ENCODE data around the gene HSD17B13.
A peak's percentile ranks its signal among the peaks of the same experiment; 100 is the strongest.
"Not testable (repeated sequence)": the region's sequence is repeated elsewhere in the genome, so short reads cannot be mapped to it uniquely, and the experiment has no call there.

HSD17B13 gene, protein sequence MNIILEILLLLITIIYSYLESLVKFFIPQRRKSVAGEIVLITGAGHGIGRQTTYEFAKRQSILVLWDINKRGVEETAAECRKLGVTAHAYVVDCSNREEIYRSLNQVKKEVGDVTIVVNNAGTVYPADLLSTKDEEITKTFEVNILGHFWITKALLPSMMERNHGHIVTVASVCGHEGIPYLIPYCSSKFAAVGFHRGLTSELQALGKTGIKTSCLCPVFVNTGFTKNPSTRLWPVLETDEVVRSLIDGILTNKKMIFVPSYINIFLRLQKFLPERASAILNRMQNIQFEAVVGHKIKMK

DNA sequence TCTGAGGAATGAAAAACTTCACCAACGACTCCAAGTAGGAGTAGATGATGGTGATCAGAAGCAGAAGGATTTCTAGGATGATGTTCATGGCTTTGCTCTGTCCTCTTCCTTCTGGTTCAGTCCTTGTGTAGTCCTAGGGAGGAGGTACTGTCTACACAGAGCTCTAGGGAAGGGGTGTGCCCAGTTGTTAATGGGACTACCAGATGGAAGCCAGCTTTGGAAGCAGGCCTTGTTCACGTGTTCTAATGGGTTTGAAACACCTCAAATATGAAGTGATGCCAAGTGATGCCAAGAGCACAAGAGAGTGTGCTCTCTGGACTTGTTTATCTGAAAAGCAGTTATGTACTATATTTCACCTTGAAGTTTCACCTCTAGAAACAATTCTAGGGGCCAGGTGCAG is at the start of gene HSD17B13:
TSS of gene HSD17B13 (minus strand) at position 129 of the 400 bp plus-strand sequence. CDS start at position 88, 41 bp downstream.
- no peak for DNase-seq (ENCODE audit: extremely low read depth in 1 of 2, low read depth in 1 of 2)

DNA sequence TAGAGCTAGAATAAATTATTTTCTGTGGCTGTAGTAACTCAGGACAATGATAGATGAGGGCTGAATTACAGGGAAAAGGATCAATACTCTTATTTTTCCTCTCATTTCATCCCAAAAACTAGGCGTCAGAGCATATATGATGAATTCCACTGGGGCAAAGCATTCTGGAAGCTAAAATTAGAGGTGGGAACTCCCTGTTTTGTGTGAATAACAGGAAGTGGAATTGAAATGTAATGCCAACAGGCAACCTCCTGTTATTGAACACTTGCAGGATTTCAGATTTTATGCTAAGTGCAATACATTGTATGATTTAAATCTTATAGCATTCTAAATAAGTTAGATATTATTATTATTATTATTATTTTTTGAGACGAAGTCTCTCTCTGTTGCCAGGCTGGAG is 47.4 kb upstream of the HSD17B13 start:
- DNase-seq (ENCODE audit: extremely low read depth in 1 of 2, low read depth in 1 of 2): no peak

DNA sequence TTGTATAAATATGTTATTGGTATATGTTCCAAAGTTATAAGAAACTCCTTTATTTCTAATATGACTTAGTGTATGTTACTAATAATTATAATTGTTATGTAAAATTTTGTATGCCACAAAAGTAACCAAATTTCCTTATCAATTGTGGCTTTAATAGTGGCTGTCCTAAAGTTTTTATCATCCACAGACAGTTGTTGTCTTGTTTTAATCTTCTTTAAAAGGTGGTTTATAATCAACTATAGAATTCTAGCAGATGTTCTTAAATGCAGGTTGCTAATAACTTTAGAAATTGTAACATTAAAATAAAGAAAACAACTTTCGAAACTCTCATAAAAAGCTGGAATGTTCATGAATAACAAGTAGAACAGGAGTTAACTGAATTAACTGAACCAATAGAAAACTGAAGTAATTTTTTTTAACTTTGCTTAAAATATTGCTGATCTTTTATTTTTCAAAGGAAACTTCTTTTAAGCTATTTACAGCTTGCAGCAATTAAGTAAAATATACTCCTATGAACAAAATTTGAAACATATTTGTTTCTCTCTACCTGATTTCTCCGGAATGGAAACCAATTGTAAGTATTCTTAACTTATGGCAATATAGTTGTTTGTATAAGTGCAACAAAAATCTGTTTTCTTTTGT is 44.0 kb upstream of the HSD17B13 start:
- DNase-seq (ENCODE audit: extremely low read depth in 1 of 2, low read depth in 1 of 2): no peak

DNA sequence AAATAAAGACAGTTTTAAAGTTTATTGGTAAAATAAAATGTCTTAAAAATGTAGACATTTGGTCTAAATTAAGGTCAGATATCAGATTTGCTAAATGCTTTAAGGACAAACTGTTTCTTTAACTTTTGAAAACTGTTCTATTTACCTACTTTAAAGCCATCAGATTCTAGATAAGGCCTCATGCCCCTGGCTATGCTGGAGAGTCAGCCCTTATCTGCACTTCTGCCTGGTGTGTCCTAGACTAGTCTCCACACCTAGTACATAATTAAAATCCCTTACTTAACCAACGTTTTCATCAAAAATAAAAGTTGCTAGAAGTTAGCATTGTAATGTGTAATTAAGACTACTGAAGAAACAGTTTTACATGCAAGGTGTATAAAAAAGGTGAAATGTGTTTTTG is 42.7 kb upstream of the HSD17B13 start:
- DNase-seq (ENCODE audit: extremely low read depth in 1 of 2, low read depth in 1 of 2): no peak

DNA sequence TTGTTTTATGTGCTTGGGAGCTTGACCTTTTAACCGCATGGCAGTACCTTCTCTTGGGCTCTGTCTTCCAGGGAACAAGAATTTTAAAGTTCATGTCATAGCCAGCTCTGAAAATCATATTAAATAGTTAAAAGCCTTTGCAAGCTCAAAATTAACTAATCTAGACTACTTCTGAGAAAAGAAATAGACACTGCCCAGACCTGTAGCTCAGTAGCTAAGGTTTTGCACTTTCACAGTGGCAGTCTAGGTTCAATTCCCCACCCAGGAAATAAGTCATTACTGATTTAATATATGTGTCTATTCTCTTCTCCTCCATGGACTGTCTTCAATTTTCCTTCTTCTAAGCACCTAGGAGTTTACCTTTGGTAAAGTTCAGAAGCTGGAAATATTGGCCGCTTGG is 40.9 kb upstream of the HSD17B13 start:
- no peak for DNase-seq (ENCODE audit: extremely low read depth in 1 of 2, low read depth in 1 of 2)

DNA sequence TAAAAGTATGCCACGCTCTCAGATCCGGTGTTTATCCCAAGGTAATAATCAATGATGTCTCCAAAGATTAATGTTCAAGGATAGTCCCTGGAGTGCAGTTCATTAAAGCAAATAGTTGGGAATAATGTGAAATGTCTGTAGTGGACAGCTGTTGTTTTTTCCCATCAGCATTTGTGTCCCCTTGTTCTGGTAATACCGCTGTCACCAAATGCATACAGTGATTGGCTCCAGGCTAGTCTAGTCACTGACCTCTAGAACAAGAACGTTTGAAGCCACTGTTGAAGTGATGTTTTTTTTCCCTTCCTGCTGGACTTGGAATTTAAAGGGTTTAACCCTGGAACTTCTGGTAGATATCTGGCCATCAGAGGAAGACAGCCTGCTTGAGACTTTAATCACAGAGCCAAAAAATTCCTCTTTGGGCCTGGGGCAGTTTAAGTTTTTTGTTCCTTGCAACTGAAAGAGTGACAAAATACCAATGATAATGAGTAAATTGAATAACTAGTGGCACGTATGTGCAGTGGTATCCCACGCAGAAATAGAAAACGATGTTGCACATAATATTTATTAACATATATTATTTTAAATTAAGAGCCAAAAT is 37.8 kb upstream of the HSD17B13 start:
- DNase-seq (ENCODE audit: extremely low read depth in 1 of 2, low read depth in 1 of 2): no peak

DNA sequence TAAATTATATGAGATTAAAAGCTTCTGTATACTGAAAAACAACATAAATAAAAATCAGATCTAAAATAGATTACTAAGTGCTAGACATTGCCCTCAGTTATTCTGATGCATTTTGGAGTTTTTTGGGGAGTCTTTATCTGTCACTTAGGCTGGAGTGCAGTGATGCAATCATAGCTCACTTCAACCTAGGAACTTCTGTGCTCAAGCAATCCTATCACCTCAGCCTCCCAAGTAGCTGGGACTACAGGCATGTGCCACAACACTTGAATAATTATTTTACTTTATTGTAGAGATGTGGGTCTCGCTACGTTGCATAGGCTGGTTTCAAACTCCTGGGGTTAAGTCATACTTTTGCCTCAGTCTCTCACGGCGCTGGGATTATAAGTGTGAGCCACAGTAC is 36.6 kb upstream of the HSD17B13 start:
- no peak for DNase-seq (ENCODE audit: extremely low read depth in 1 of 2, low read depth in 1 of 2)

DNA sequence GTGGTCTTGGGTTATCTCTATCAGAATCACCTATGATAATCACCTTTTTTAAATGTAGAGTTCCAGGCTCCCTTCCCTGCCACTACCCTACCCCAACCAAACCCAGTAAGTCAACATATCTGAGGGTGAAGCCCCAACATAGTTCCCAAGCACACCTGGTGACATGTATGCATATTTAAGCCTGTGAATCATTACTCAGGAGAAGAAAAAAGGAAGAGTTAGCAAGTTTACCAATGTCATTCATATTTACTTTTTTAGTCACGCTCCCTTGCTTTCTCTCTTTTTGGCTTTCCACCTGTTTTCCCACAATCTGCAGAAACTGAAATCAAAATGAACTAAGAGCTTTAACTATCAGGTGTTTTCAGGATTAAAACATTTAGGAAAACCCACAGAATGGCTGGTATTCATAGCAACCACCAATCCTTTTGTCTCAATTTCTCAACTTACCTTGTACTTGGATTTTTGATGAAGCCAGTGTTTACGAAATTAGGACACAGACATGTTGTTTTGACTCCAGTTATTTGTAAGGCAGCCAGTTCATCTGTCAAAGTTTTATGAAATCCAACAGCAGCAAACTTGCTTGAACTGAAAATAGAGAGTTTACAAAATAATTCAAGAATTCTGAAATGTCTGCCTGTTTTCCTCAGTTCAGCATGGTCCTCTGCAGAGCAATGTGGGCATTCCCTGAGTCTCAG is 34.3 kb upstream of the HSD17B13 start:
- no peak for DNase-seq (ENCODE audit: extremely low read depth in 1 of 2, low read depth in 1 of 2)

DNA sequence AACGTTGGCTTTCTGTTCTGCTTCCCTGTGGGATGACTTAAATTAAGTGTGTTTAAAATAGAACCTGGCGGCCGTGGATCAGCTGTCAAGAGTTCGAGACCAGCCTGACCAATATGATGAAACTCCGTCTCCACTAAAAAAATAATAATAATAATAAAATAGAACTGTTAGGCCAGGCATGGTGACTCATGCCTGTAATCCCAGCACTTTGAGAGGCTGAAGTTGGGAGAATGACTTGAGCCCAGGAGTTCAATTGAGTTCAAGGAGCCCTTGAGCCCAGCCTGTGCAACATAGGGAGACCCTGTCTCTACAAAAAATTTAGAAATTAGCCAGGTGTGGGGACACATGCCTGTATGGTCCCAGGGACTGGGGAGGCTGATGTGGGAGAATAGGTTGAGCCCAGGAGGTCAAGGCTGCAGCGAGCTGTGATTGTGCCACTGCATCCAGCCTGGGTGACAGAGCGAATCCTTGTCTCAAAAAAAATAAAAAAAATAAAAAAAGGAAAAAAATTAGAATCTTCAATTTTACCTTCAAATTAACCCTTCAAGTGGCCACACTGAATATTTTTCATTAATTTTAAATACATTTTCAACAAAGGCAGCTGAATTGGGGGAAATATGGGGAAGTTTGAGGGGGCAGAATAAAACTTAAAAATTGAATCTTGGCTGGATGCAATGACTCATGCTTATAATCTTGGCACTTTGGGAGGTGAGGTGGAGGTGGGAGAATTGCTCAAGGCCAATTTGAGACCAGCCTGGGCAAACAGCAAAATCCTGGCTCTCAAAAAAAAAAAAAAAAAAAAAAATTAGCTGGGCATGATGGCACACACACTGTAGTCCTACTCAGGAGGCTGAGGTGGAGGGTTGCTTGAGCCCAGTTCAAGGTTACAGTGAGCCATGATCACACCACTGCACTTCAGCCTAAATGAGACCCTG is 31.8 kb upstream of the HSD17B13 start:
- no peak for DNase-seq (ENCODE audit: extremely low read depth in 1 of 2, low read depth in 1 of 2)

DNA sequence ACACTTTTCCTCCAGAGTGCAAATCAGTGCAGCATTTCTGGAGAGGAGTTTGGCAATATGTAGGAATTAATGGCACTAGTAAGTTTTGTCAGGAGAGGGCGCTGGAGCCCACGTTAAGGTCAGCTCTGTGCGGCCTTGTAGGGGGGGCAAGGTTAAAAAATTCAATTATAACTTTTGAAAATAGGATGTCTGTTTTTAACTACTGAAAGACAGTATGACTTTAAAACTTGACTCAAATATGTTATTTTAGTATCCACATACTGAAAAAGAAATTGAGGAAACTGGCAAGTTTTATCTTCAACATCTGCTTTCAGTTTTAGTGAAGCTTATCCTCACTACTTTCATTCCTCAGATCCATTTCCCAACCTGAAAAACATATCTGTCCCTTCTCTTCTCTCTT is 30.9 kb upstream of the HSD17B13 start:
- peak in 1 of 2 donors; percentile 3 for DNase-seq (ENCODE audit: extremely low read depth in 1 of 2, low read depth in 1 of 2)

DNA sequence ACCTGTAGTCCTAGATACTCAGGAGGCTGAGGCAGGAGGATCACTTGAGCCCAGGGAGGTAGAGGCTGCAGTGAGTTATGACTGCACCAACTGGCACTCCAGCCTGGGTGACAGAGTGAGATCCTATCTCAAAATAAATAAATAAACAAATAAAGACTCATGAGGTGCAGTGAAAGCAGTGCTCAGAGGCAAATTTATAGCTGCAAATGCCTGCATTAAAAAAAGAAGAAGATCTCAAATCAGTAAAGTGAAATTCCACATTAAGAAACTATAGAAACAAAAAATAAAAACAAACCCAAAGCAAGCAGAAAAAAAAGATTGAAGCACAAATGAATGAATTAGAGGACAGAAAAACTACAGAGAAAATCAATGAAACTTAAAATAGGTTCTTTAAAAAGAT is 22.5 kb upstream of the HSD17B13 start:
- no peak for DNase-seq (ENCODE audit: extremely low read depth in 1 of 2, low read depth in 1 of 2)

DNA sequence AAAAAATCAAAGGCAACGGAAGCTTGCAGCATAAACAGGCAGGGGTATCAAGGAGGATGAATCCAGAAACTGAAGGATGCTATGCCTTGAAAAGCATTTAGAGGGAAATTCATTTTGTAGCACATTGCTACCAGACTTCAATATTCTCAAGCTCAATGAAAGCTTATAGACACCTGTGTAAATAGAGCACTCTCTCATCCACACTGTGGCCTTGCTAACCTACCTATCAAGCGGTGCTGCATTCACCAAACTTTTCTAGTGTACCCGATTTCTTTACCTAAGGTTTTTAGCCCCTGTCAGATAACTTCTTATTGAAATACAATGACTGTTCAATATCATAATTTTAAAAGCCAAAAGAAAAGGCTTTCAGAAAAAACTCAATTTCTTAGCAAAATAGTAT is 20.2 kb upstream of the HSD17B13 start:
- DNase-seq (ENCODE audit: extremely low read depth in 1 of 2, low read depth in 1 of 2): no peak

DNA sequence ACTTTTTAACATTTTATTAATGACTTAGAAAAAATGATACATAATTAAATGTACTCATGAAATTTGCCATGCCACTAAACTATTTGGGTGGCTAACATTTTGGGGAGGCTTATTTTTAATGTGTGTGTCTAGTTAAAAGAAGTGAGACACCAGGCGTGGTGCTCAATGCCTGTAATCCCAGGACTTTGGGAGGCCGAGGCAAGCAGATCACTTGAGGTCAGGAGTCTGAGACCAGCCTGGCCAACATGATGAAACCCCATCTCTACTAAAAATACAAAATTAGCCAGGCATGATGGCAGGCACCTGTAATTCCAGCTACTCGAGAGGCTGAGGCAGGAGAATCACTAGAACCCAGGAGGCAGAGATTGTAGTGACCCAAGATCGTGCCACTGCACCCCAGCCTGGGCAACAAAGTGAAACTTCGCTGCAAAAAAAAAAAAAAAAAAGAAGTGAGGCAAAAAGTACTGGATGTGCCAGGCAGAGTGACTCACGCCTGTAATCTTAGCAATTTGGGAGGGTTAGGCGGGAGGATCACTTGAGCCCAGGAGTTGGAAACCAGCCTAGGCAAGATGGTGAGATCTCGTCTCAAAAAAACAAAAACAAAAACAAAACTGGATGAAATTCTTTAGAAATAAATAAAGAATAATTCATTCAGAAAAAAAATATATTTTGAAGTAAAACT is 19.4 kb upstream of the HSD17B13 start:
- DNase-seq (ENCODE audit: extremely low read depth in 1 of 2, low read depth in 1 of 2): not testable (repeated sequence)

DNA sequence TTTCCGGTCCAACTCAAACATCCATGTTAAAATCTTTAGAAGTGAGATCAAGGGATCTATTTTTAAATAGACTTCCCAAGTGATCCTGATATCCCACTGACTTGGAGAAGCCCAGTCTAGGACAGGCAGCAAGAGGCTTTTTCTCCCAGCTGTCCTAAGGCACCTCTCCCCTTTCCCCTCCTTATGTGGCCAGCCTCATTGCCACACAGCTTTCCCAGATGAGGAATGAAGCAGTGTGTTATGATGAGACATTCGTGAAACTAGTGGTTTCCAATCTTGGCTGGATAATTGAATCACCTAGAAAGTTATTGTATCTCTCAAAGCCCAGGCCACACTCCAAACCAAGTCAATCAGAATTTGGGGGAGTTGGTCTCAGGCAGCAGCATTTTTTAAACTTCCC is 16.8 kb upstream of the HSD17B13 start:
- no peak for DNase-seq (ENCODE audit: extremely low read depth in 1 of 2, low read depth in 1 of 2)

DNA sequence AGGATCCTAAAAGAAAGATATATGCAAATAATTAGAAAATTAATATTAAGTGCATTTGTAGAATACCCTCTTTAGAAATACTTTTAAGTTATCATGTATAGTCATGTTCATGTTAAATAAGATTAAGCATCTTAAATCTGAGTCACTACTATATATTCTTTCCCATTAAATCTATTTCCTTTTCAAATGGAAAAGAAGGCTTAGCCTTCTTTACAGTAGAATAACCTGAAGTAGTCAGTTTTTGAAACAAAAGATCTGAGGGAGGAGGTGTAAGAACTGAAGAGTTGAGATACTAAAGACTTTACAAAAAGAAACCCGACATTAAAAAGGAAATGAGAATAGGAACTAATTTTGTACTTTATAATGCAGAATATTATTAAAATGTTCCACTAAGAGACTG is 14.7 kb upstream of the HSD17B13 start:
- DNase-seq (ENCODE audit: extremely low read depth in 1 of 2, low read depth in 1 of 2): no peak

DNA sequence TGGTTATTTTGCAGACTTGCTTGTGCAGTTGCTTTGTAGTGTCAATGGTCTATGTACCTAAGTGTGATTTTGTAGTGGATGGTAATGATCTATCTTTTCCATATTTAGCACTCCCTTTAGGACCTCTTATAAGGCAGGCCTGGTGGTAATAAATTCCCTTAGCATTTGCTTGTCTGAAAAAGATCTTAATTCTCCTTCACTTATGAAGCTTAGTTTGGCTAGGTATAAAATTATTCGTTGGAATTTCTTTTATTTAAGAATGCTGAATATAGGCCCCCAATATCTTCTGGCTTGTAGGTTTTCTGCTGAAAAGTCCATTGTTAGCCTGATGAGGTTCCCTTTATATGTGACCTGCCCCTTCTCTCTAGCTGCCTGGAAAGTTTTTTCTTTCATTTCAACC is 10.6 kb upstream of the HSD17B13 start:
- no peak for DNase-seq (ENCODE audit: extremely low read depth in 1 of 2, low read depth in 1 of 2)

DNA sequence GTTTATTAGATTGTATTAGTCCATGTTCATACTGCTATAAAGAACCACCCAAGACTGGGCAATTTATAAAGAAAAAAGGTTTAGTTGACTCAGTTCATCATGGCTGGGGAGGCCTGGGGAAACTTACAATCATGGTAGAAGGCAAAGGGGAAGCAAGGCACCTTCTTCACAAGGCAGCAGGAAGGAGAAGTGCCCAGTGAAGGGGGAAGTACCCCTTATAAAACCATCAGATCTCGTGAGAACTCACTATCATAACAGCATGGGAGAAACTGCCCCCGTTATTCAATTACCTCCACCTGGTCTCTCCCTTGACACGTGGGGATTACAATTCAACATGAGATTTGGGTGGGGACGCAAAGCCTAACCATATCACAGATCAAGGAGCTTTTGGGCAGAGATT is 8.1 kb upstream of the HSD17B13 start:
- DNase-seq (ENCODE audit: extremely low read depth in 1 of 2, low read depth in 1 of 2): no peak

DNA sequence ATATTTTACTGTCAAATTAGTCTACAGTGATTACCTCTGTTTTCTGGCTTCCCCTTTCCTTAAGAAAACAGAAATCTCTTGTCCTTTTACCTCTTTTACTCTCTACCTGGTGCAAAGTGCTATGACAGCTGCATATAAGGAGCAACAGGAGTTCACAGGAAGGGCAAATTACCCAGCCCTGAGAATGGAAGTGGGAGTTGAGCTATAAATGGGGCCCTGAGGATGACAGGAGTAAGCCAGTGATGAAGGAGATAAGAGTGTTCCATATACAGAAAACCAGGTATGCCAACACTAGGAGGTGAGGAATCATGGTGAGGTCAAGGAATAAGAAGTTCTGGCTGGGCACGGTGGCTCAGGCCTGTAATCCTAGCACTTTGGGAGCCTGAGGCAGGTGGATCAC is 4.5 kb upstream of the HSD17B13 start:
- DNase-seq (ENCODE audit: extremely low read depth in 1 of 2, low read depth in 1 of 2): no peak

DNA sequence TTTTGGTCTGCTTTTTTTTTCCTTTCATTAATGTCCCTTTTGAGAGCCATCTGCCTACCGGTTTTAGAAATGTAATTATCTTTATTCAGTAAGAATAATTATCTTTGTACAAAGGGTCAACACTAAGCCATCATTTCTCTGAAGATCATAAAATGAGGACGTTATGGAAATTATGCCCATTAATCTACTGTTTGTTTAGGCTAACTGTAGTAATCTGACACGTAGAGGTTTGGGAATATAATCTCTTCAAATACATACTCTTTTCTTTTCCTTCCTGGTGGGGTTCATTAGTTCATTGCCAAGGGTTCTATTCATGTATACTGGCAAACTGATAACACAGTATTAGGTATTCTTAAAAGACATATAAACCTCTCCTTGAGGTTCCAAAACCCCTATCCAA is 3.8 kb upstream of the HSD17B13 start:
- no peak for DNase-seq (ENCODE audit: extremely low read depth in 1 of 2, low read depth in 1 of 2)

DNA sequence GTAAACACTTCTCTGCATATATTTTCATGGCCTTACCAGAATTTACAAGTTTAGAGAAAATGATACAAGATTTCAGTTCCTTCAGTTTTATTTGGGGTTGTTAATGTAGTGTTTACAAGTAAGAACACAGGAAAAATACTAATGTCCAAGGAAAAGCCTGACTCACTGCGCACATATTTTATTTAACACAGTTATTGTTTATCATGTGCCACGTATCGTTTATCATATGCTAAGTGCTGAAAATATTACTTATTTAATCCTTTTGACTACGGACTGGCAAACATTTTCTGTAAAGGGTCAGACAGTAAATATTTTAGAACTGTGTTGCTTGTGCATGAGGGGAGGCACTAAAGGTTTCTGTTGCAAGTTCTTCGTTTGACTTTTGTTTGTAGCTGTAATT is 794 bp downstream of the HSD17B13 start:
- no peak for DNase-seq (ENCODE audit: extremely low read depth in 1 of 2, low read depth in 1 of 2)

Measured in stimulated activated CD8-positive, alpha-beta memory T cell treated with anti-CD3 and anti-CD28 coated beads, Interleukin-7, amount 100 ng/mL, for 48 hours (primary cell).